Jurkat, Clone E6-1 (cell line): ENCODE results near the gene GALNT2.

Source experiments
- DNase-seq: peaks from one replicate; pipeline ENCODE4 v3.0.0-alpha.2; 2011; ENCODE audit warnings: low read depth, low spot score
- H3K4me3 ChIP-seq: 2 replicates; pipeline ENCODE4 v1.5.1; 2011; ENCODE audit warnings: mild to moderate bottlenecking, low read length, control low read depth, moderate library complexity

Gene GALNT2

DNA sequence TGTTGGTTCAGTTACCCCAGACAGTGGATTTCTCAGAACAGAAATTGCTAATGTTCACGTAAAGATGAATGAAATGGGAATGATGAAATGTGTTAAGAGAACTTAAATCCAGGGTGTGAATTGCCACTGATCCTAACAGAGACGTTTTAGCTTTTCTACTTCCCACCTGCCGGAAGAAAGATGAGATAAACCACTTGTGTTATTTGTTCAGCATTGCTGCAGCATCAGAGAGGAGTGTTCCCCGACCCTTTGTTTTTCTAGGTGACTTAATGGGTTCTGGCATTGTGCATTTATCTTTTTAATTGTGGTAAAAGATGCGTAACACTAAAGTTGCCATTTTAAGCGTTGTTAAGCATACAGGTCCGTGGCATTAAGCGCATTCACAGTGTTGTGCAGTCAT is 122.3 kb downstream of the GALNT2 start:
- peak; percentile 87 for DNase-seq
- no peak overlapping the region for H3K4me3 ChIP-seq

DNA sequence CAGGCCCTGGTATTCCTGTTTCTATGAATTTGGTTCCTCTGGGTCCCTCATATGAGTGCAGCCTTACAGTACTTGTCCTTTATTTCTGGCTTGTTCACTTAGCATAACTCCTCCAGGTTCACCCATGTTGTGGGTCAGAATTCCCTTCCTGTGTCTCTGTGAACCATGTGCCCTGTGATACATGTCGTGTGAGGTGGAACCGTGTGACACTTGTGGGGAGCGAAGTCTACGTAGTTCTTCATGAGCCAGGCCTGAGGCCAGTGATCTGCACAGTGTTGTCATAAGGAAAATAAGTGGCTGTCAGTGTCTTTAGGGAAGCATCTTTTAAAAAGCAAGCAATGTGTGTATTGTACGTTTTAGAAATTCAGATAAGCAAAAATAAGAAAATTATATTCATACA is 122.8 kb downstream of the GALNT2 start:
- no peak for DNase-seq
- H3K4me3 ChIP-seq = no peak overlapping the region

DNA sequence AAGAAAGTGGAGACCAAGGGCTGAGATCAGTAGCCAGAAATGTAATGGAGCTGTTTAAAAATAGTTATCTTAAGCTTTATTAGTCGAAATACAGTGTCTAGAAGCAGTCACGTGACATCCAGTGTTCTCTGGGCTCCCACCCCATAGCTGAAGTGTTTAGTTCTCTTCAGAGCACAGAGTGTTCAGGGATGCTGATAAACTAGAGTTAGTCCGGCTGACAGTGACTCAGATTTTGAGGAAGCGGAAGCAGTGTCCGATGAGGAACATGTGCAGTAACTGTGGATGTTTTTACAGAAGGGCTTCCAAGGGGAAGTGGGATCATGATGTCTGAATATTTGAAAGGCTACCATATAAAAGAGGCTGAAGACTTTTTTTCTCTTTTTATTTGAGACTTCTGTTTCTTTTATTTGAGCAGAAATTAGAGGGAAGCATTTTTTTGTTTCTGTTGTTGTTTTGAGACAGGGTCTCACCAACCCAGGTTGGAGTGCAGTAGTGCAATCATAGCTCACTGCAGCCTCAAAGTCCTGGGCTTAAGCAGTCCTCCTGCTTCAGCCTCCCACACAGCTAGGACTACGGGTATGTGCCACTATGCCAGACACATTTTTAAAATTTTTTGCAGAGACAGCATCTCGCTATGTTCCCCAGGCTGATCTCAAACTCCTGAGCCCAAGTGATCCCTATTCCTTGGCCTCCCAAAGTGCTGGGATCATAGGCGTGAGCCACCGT is 124.2 kb downstream of the GALNT2 start:
- no peak for DNase-seq

DNA sequence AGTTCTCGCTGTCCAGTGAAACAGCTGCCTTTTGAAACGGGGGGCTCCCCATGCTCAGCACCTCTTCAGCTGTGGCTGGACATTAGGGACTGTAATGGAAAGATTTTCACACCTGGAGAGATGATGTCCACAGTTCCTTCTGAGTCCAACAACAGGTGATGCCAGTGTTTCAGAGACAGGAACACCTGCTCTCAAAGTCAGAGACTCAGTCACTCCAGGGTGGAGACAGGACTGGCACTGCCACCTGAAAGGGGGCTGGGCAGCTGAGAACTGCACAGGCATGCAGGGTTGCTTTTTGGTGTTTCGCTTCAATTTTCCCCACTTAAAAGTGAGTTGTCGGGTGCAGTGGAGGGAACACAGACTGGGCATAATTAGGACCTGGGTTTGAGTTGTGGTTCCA is 124.8 kb downstream of the GALNT2 start:
- H3K4me3 ChIP-seq = no peak overlapping the region
- no peak for DNase-seq

More for the DNA sequence above, 124.2 kb downstream of the GALNT2 start:
- H3K4me3 ChIP-seq = no peak overlapping the region

- no peak for DNase-seq
- peak overlapping the region; percentile 9 for H3K4me3 ChIP-seq
These were observed 127.5 kb downstream of the GALNT2 start for GRCh38 chr1:230194525-230194924.

GRCh38 chr1:230195199-230195598 is 128.2 kb downstream of the GALNT2 start:
- peak; percentile 66 for DNase-seq
- peak overlapping the region; percentile 9 for H3K4me3 ChIP-seq

DNA sequence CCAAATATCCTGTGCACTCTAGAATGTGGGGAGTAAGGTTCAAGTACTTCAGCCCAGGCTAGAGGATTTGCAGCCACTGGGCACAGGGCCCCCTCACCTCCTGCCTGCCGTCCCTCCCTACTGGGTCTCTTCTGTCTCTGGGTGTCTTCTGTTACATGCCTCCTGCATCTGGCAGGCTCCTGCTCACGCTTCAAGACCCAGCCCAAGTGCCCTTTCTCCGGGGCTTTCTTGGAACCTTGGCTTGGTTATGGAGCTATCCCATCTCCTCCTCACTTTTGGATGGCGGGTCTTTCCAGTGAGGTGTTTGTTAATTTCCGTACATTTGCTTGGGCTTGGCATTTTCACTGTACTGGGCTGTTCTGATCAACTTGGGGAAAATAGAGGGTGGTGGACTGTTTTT is 129.0 kb downstream of the GALNT2 start:
- no peak for DNase-seq
- H3K4me3 ChIP-seq = no peak overlapping the region

DNA sequence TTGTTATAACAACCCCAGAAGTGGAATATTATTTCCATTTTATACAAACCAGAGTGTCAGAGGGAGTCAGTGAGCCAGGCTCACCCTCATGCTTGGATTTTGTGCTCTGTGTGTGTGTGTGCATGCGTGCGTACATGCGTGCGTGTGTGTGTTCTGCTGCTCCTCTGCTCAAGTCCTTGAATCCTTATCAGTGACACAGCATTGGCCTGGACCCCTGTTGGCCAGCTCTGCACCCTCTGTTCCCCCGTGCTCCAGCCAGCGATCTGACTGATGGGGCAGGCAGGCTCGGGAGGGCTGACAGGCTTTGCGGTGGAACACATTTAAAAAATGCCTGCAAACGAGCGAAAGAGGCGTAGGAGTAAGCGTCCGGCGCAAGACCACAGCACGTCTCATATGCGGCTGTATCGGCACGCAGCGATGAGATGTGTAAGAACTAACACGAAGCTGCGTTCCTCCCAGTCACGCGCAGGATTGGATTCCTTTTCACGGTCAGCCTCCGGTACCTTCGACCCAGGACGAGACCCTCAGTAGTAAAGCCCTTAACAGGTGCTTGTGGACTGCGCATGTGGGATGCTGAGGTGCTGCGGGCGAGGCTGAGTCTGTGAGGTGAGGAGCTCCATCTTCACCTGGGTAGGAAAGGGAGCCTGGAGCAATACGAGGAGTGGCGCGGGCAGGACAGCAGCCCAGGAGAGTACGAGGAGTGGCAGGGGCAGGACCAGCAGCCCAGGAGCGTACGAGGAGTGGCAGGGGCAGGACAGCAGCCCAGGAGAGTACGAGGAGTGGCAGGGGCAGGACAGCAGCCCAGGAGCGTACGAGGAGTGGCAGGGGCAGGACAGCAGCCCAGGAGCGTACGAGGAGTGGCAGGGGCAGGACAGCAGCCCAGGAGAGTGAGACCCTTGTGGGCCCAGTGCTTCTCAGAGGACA is 130.9 kb downstream of the GALNT2 start:
- no peak overlapping the region for H3K4me3 ChIP-seq
- no peak for DNase-seq

DNA sequence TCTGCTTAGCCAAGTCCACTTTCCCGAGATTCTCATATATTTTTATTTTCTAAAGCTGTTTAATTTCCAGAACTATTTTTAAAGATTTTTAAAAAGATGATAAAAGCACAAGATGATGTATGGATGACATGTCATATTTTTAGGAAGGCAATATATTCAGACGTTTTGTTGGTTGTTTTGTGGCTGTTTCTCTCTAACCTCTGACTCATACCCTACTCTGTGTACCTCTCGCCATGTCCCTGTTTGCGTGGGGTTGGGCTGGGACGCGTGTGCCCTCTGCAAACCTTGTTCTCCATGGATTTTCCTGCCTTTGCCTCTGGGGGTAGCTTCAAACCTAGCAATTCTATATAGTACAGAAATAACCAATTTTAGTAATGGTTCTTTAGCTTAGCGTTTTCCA is 132.0 kb downstream of the GALNT2 start:
- H3K4me3 ChIP-seq = no peak overlapping the region
- no peak for DNase-seq

DNA sequence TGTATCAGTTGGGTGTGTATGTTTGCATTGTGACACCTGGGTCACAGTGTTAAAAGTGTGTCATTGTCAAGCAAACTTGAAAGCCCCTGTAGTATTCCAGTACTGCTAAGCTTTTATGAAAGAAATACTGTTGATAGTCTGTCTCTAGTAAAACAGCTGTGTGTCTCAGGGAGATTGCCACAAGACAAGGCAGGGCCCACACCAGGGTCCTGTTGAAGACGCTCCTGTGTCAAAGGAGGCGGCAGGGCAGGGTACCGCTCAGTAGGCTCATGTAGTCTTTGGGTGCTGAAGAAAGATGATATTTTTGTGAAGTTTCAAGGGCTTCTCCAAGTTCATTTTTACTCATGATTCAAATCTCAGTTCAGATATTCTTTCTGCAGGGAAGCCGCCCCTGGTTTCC is 132.5 kb downstream of the GALNT2 start:
- no peak for DNase-seq
- H3K4me3 ChIP-seq = no peak overlapping the region

- no peak for DNase-seq
- H3K4me3 ChIP-seq = no peak overlapping the region
These were observed 133.2 kb downstream of the GALNT2 start for GRCh38 chr1:230200276-230200675.

DNA sequence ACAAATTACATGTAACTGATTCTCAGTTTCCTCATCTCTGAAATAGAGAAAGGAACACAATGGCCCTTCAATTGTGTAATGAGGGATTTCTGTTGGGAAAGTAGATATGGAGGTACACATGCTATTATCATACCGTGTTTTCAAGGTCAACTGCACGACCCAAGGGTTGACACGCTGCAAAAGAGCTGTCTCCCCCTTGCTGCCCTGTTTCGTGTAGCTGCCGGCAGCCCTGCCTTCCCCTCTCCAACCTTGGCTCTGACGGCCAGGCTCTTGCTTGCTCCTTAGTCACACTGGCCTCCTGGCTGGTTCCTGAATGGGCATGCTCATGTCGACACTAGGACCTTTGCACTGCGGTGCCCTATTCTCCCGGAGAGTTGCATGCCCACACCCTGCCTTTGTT is 134.4 kb downstream of the GALNT2 start:
- no peak overlapping the region for H3K4me3 ChIP-seq
- DNase-seq = no peak

GRCh38 chr1:230204842-230205241 is 137.8 kb downstream of the GALNT2 start:
- no peak for DNase-seq
- H3K4me3 ChIP-seq = no peak overlapping the region

DNA sequence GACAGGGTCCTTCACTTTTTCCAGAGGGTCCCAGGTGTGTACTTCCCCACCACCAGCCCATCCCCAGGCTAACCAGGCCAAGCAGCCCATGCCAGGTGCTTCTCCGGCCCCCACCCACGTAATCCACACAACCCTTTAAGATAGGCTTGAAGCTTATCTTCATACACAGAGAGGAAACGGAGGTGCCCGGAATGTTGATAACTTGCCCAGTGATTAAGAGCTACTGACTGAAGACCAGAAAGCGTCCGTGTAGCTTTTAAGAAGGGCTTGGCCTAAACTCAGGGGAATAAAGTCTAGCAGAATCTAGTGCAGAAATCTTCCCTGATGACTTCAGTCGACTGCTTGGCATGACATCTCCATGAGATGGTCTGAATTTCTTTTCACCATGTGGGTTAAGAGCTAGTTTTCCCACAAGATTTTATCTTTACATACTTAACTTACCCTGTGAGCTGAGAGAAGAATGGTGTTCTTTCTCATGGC is 138.7 kb downstream of the GALNT2 start:
- peak; percentile 71 for DNase-seq
- no peak overlapping the region for H3K4me3 ChIP-seq

GRCh38 chr1:230206207-230206606 is 139.2 kb downstream of the GALNT2 start:
- H3K4me3 ChIP-seq = no peak overlapping the region
- no peak for DNase-seq

- no peak overlapping the region for H3K4me3 ChIP-seq
- DNase-seq = no peak
These were observed 139.9 kb downstream of the GALNT2 start for GRCh38 chr1:230206976-230207375.

GRCh38 chr1:230207598-230207997 is 140.6 kb downstream of the GALNT2 start:
- no peak for DNase-seq
- no peak overlapping the region for H3K4me3 ChIP-seq

GRCh38 chr1:230208619-230209261 is 141.7 kb downstream of the GALNT2 start:
- H3K4me3 ChIP-seq = no peak overlapping the region
- DNase-seq = no peak

GRCh38 chr1:230210326-230210980 is 143.4 kb downstream of the GALNT2 start:
- H3K4me3 ChIP-seq = no peak overlapping the region
- no peak for DNase-seq
